ENCODE measurements around the gene GPAM.

GPAM gene

GRCh38 chr10:112141292-112141691, 42.3 kb downstream of the GPAM start:
- no peaks in the 10 kb centered on the region for H3K9me3 Mint-ChIP-seq
- no peak overlapping the region for H3K4me3 Mint-ChIP-seq
- H3K36me3 Mint-ChIP-seq (ENCODE audit: low read depth): no peaks in the 10 kb centered on the region
- H3K27ac Mint-ChIP-seq: no peak overlapping the region
- H3K27me3 Mint-ChIP-seq: no peaks in the 10 kb centered on the region
- peaks cover 3% of the 10 kb centered on the region for H3K4me1 Mint-ChIP-seq (ENCODE audit: low read depth)
- DNase-seq: no peak

- H3K36me3 Mint-ChIP-seq (ENCODE audit: low read depth): no peaks in the 10 kb centered on the region
- H3K27ac Mint-ChIP-seq: no peak overlapping the region
- peak; percentile 79 for DNase-seq
- H3K4me1 Mint-ChIP-seq (ENCODE audit: low read depth): peaks cover 3% of the 10 kb centered on the region
- no peak overlapping the region for H3K4me3 Mint-ChIP-seq
- H3K9me3 Mint-ChIP-seq: no peaks in the 10 kb centered on the region
- H3K27me3 Mint-ChIP-seq: no peaks in the 10 kb centered on the region
Observed at GRCh38 chr10:112140110-112140970, 43.2 kb downstream of the GPAM start.

GRCh38 chr10:112139176-112139575, 44.4 kb downstream of the GPAM start:
- Mint-ChIP-seq H3K27ac (no peak overlapping the region), H3K36me3 (ENCODE audit: low read depth) (no peaks in the 10 kb centered on the region), H3K9me3 (no peaks in the 10 kb centered on the region), H3K4me3 (no peak overlapping the region), H3K4me1 (ENCODE audit: low read depth) (peaks cover 3% of the 10 kb centered on the region), H3K27me3 (no peaks in the 10 kb centered on the region)
- no peak for DNase-seq

GRCh38 chr10:112137154-112137987, 46.2 kb downstream of the GPAM start:
- Mint-ChIP-seq H3K4me3 (no peak overlapping the region), H3K27ac (no peak overlapping the region), H3K27me3 (no peaks in the 10 kb centered on the region), H3K4me1 (ENCODE audit: low read depth) (peaks cover 3% of the 10 kb centered on the region), H3K36me3 (ENCODE audit: low read depth) (no peaks in the 10 kb centered on the region), H3K9me3 (no peaks in the 10 kb centered on the region)
- peak; percentile 78 for DNase-seq

- H3K9me3 Mint-ChIP-seq: no peaks in the 10 kb centered on the region
- H3K27me3 Mint-ChIP-seq: no peaks in the 10 kb centered on the region
- H3K36me3 Mint-ChIP-seq (ENCODE audit: low read depth): no peaks in the 10 kb centered on the region
- H3K4me1 Mint-ChIP-seq (ENCODE audit: low read depth): peaks cover 3% of the 10 kb centered on the region
- DNase-seq: no peak
- no peak overlapping the region for H3K27ac Mint-ChIP-seq
- no peak overlapping the region for H3K4me3 Mint-ChIP-seq
Observed at GRCh38 chr10:112136486-112137153, 46.9 kb downstream of the GPAM start.

GRCh38 chr10:112135604-112136003, 48.0 kb downstream of the GPAM start:
- peaks cover 3% of the 10 kb centered on the region for H3K4me1 Mint-ChIP-seq (ENCODE audit: low read depth)
- no peak overlapping the region for H3K4me3 Mint-ChIP-seq
- no peaks in the 10 kb centered on the region for H3K27me3 Mint-ChIP-seq
- no peak for DNase-seq
- no peaks in the 10 kb centered on the region for H3K9me3 Mint-ChIP-seq
- no peak overlapping the region for H3K27ac Mint-ChIP-seq
- H3K36me3 Mint-ChIP-seq (ENCODE audit: low read depth): no peaks in the 10 kb centered on the region

GRCh38 chr10:112132435-112132834, 51.1 kb downstream of the GPAM start:
- Mint-ChIP-seq H3K27ac (no peak overlapping the region), H3K4me1 (ENCODE audit: low read depth) (no peaks in the 10 kb centered on the region), H3K9me3 (no peaks in the 10 kb centered on the region), H3K4me3 (no peak overlapping the region), H3K36me3 (ENCODE audit: low read depth) (no peaks in the 10 kb centered on the region), H3K27me3 (no peaks in the 10 kb centered on the region)
- no peak for DNase-seq

- H3K4me3 Mint-ChIP-seq: no peak overlapping the region
- H3K4me1 Mint-ChIP-seq (ENCODE audit: low read depth): no peaks in the 10 kb centered on the region
- H3K27ac Mint-ChIP-seq: no peak overlapping the region
- H3K27me3 Mint-ChIP-seq: no peaks in the 10 kb centered on the region
- H3K9me3 Mint-ChIP-seq: no peaks in the 10 kb centered on the region
- no peak for DNase-seq
- H3K36me3 Mint-ChIP-seq (ENCODE audit: low read depth): no peaks in the 10 kb centered on the region
Observed at GRCh38 chr10:112131996-112132395, 51.6 kb downstream of the GPAM start.

GRCh38 chr10:112131346-112131745, 52.2 kb downstream of the GPAM start:
- Mint-ChIP-seq H3K27me3 (no peaks in the 10 kb centered on the region), H3K27ac (no peak overlapping the region), H3K4me3 (no peak overlapping the region), H3K9me3 (no peaks in the 10 kb centered on the region), H3K4me1 (ENCODE audit: low read depth) (no peaks in the 10 kb centered on the region), H3K36me3 (ENCODE audit: low read depth) (no peaks in the 10 kb centered on the region)
- no peak for DNase-seq

GRCh38 chr10:112126901-112127300, 56.7 kb downstream of the GPAM start:
- H3K36me3 Mint-ChIP-seq (ENCODE audit: low read depth): no peaks in the 10 kb centered on the region
- no peak overlapping the region for H3K4me3 Mint-ChIP-seq
- H3K27ac Mint-ChIP-seq: no peak overlapping the region
- H3K9me3 Mint-ChIP-seq: no peaks in the 10 kb centered on the region
- no peaks in the 10 kb centered on the region for H3K4me1 Mint-ChIP-seq (ENCODE audit: low read depth)
- no peaks in the 10 kb centered on the region for H3K27me3 Mint-ChIP-seq
- DNase-seq: no peak

GRCh38 chr10:112126172-112126571, 57.4 kb downstream of the GPAM start:
- H3K36me3 Mint-ChIP-seq (ENCODE audit: low read depth): no peaks in the 10 kb centered on the region
- H3K27ac Mint-ChIP-seq: no peak overlapping the region
- H3K9me3 Mint-ChIP-seq: no peaks in the 10 kb centered on the region
- no peaks in the 10 kb centered on the region for H3K27me3 Mint-ChIP-seq
- DNase-seq: no peak
- H3K4me1 Mint-ChIP-seq (ENCODE audit: low read depth): no peaks in the 10 kb centered on the region
- no peak overlapping the region for H3K4me3 Mint-ChIP-seq

- Mint-ChIP-seq H3K4me1 (ENCODE audit: low read depth) (no peaks in the 10 kb centered on the region), H3K9me3 (no peaks in the 10 kb centered on the region), H3K4me3 (no peak overlapping the region), H3K36me3 (ENCODE audit: low read depth) (no peaks in the 10 kb centered on the region), H3K27me3 (peaks cover 5% of the 10 kb centered on the region), H3K27ac (no peak overlapping the region)
- DNase-seq: no peak
Observed at GRCh38 chr10:112124866-112125265, 58.7 kb downstream of the GPAM start.

GRCh38 chr10:112122827-112123226, 60.7 kb downstream of the GPAM start:
- H3K27ac Mint-ChIP-seq: no peak overlapping the region
- no peak for DNase-seq
- H3K36me3 Mint-ChIP-seq (ENCODE audit: low read depth): no peaks in the 10 kb centered on the region
- H3K9me3 Mint-ChIP-seq: no peaks in the 10 kb centered on the region
- no peak overlapping the region for H3K4me3 Mint-ChIP-seq
- no peaks in the 10 kb centered on the region for H3K4me1 Mint-ChIP-seq (ENCODE audit: low read depth)
- peaks cover 5% of the 10 kb centered on the region for H3K27me3 Mint-ChIP-seq

GRCh38 chr10:112120491-112120890, 63.1 kb downstream of the GPAM start:
- Mint-ChIP-seq H3K4me1 (ENCODE audit: low read depth) (no peaks in the 10 kb centered on the region), H3K27me3 (peaks cover 5% of the 10 kb centered on the region), H3K4me3 (no peak overlapping the region), H3K36me3 (ENCODE audit: low read depth) (no peaks in the 10 kb centered on the region), H3K9me3 (no peaks in the 10 kb centered on the region), H3K27ac (no peak overlapping the region)
- DNase-seq: no peak

All from activated T-cell treated with anti-CD3 and anti-CD28 coated beads, Interleukin-2, amount 50 U/mL, for 24 hours (primary cell).